HG03196 (cell line): ENCODE results near the gene IL1RAPL1.

Experiments
- ATAC-seq: cut with Tn5 transposase; IDR thresholded peaks from one replicate; pipeline ENCODE4 v1.9.1; 2021; ENCODE audit not compliant: unreplicated experiment

The IL1RAPL1 gene

GRCh38 chrX:29952016-29952415 is 1364.8 kb downstream of the IL1RAPL1 start:
- ATAC-seq: no peak

- ATAC-seq: no peak
Observed at GRCh38 chrX:29962061-29962460, 1374.8 kb downstream of the IL1RAPL1 start.

GRCh38 chrX:29965634-29966033 is 1378.4 kb downstream of the IL1RAPL1 start:
- no peak for ATAC-seq

- no peak for ATAC-seq
Observed at GRCh38 chrX:29992083-29992482, 1404.8 kb downstream of the IL1RAPL1 start.

- ATAC-seq: no peak
Observed at GRCh38 chrX:30005813-30006212, 1418.6 kb downstream of the IL1RAPL1 start.
